Measurements from ENCODE around the gene TTN. TPM values are rescaled to one million over a fixed set of nuclear protein-coding genes. Genes with fewer than 3 reads are reported as not detected.

TTN gene
- total RNA-seq, 1 donor from 2014 or later, result 2,803 TPM

GRCh38 chr2:178644919-178645318, 162.3 kb downstream of the TTN start:
- no peaks in the 10 kb centered on the region for H3K27me3 ChIP-seq (ENCODE audit: low read depth)
- intact Hi-C loops (cut with micrococcal nuclease), result no loop called here
- no peak overlapping the region for H3K27ac ChIP-seq (replicated peaks)

GRCh38 chr2:178641498-178641897, 165.7 kb downstream of the TTN start:
- Histone ChIP-seq H3K9me3 (replicated peaks) (no peaks in the 10 kb centered on the region), H3K4me1 (peaks cover 35% of the 10 kb centered on the region), H3K4me3 (no peak overlapping the region), H3K27me3 (ENCODE audit: low read depth) (no peaks in the 10 kb centered on the region), H3K27ac (replicated peaks) (no peak overlapping the region), H3K36me3 (peaks cover 55% of the 10 kb centered on the region)
- TF ChIP-seq CTCF (IDR thresholded peaks at IDR 0.05; ENCODE audit: borderline replicate concordance), result no peak
- intact Hi-C loops (cut with micrococcal nuclease), result no loop called here
- DNase-seq, result no peak

More at GRCh38 chr2:178644919-178645318, 162.3 kb downstream of the TTN start:
- no peak for DNase-seq
- Histone ChIP-seq H3K4me1 (peaks cover 22% of the 10 kb centered on the region), H3K4me3 (no peak overlapping the region), H3K36me3 (peaks cover 59% of the 10 kb centered on the region), H3K9me3 (replicated peaks) (no peaks in the 10 kb centered on the region)
- TF ChIP-seq CTCF (IDR thresholded peaks at IDR 0.05; ENCODE audit: borderline replicate concordance), result no peak

- Histone ChIP-seq H3K4me1 (peaks cover 79% of the 10 kb centered on the region), H3K36me3 (peaks cover 79% of the 10 kb centered on the region), H3K4me3 (no peak overlapping the region), H3K27ac (replicated peaks) (peak overlapping the region; percentile 34), H3K9me3 (replicated peaks) (no peaks in the 10 kb centered on the region), H3K27me3 (ENCODE audit: low read depth) (no peaks in the 10 kb centered on the region)
- DNase-seq, result no peak
- TF ChIP-seq CTCF (IDR thresholded peaks at IDR 0.05; ENCODE audit: borderline replicate concordance), result no peak
- intact Hi-C loops (cut with micrococcal nuclease), result no loop called here
These were observed 171.3 kb downstream of the TTN start for GRCh38 chr2:178635897-178636296.

- H3K27ac ChIP-seq (replicated peaks), result peak overlapping the region; percentile 16
- peaks cover 73% of the 10 kb centered on the region for H3K4me1 ChIP-seq
- intact Hi-C loops (cut with micrococcal nuclease), result no loop called here
- DNase-seq, result no peak
- no peak overlapping the region for H3K4me3 ChIP-seq
- TF ChIP-seq CTCF (IDR thresholded peaks at IDR 0.05; ENCODE audit: borderline replicate concordance), result no peak
- H3K27me3 ChIP-seq (ENCODE audit: low read depth), result no peaks in the 10 kb centered on the region
- H3K36me3 ChIP-seq, result peaks cover 73% of the 10 kb centered on the region
- H3K9me3 ChIP-seq (replicated peaks), result no peaks in the 10 kb centered on the region
These were observed 174.5 kb downstream of the TTN start for GRCh38 chr2:178632729-178633128.

GRCh38 chr2:178630581-178630980, 176.6 kb downstream of the TTN start:
- Histone ChIP-seq H3K27me3 (ENCODE audit: low read depth) (no peaks in the 10 kb centered on the region), H3K36me3 (peaks cover 73% of the 10 kb centered on the region), H3K4me3 (peak overlapping the region; percentile 62), H3K4me1 (peaks cover 73% of the 10 kb centered on the region), H3K9me3 (replicated peaks) (no peaks in the 10 kb centered on the region), H3K27ac (replicated peaks) (peak overlapping the region; percentile 83)
- intact Hi-C loops (cut with micrococcal nuclease), result no loop called here
- TF ChIP-seq CTCF (IDR thresholded peaks at IDR 0.05; ENCODE audit: borderline replicate concordance), result no peak
- DNase-seq, result no peak

Measured in left ventricle myocardium inferior (tissue), 1 donor.